IPS DF 19.7 (cell line): ENCODE measurements around the gene PTGES3.
"Not testable (repeated sequence)": the region's sequence is repeated elsewhere in the genome, so short reads cannot be mapped to it uniquely, and the experiment has no call there.

Source experiments
- DNase-seq: peaks from one replicate; pipeline ENCODE4 v3.0.0-alpha.2; 2013; ENCODE audit warnings: low read depth, low spot score

Gene PTGES3

GRCh38 chr12:56709759-56710376 lies 21.8 kb upstream of the PTGES3 start:
- DNase-seq = no peak

- not testable (repeated sequence) for DNase-seq
Measured at GRCh38 chr12:56704522-56704921, 16.4 kb upstream of the PTGES3 start.

GRCh38 chr12:56699020-56699661 lies 11.1 kb upstream of the PTGES3 start:
- no peak for DNase-seq

- no peak for DNase-seq
Measured at GRCh38 chr12:56695327-56696101, 7.4 kb upstream of the PTGES3 start.

GRCh38 chr12:56694161-56694560 lies 6.1 kb upstream of the PTGES3 start:
- no peak for DNase-seq

- no peak for DNase-seq
Measured at GRCh38 chr12:56688846-56689109, 694 bp upstream of the PTGES3 start.

- DNase-seq = no peak
Measured at GRCh38 chr12:56687223-56688128, 608 bp downstream of the PTGES3 start.

GRCh38 chr12:56684745-56685359 lies 3.2 kb downstream of the PTGES3 start:
- no peak for DNase-seq

- DNase-seq = no peak
Measured at GRCh38 chr12:56682323-56682722, 5.8 kb downstream of the PTGES3 start.

- no peak for DNase-seq
Measured at GRCh38 chr12:56679883-56680575, 8.1 kb downstream of the PTGES3 start.

GRCh38 chr12:56678852-56679251 lies 9.2 kb downstream of the PTGES3 start:
- DNase-seq = no peak

- no peak for DNase-seq
Measured at GRCh38 chr12:56677680-56678079, 10.4 kb downstream of the PTGES3 start.

- no peak for DNase-seq
Measured at GRCh38 chr12:56676851-56677580, 11.1 kb downstream of the PTGES3 start.

GRCh38 chr12:56671608-56672007 lies 16.5 kb downstream of the PTGES3 start:
- no peak for DNase-seq

GRCh38 chr12:56670836-56671235 lies 17.2 kb downstream of the PTGES3 start:
- no peak for DNase-seq

GRCh38 chr12:56668197-56668457 lies 20.0 kb downstream of the PTGES3 start:
- no peak for DNase-seq

- no peak for DNase-seq
Measured at GRCh38 chr12:56661979-56662638, 26.0 kb downstream of the PTGES3 start.

GRCh38 chr12:56661560-56661959 lies 26.5 kb downstream of the PTGES3 start:
- DNase-seq = no peak

GRCh38 chr12:56658921-56659320 lies 29.2 kb downstream of the PTGES3 start:
- DNase-seq = no peak
